Keratinocyte (primary cell): Measurements from ENCODE around the gene POLK. TPM values are rescaled to one million over a fixed set of nuclear protein-coding genes. Genes with fewer than 3 reads are reported as not detected.

Source experiments
- DNase-seq: peaks from one replicate; pipeline ENCODE4 v3.0.0-alpha.2; 2011; ENCODE audit warnings: low read depth, missing footprints, low spot score
- FAIRE-seq: peaks from 2 replicates; lab custom pipeline; 2011; peaks lifted over from hg19 to GRCh38; lab: Jason Lieb, UNC
- H2AFZ ChIP-seq: 2 replicates; pipeline ENCODE4 v1.6.0; 2012; ENCODE audit warnings: low read length, control low read depth, inconsistent platforms; ENCODE audit not compliant: control insufficient read depth
- H3K27ac ChIP-seq: 2 replicates; pipeline ENCODE4 v1.5.1; 2011; ENCODE audit warnings: low read length; ENCODE audit not compliant: control insufficient read depth, insufficient read depth
- H3K27me3 ChIP-seq: 3 replicates; pipeline ENCODE4 v1.6.0; 2011; ENCODE audit warnings: low read length; ENCODE audit not compliant: control insufficient read depth, insufficient read depth; ENCODE audit errors: extremely low read depth
- H3K36me3 ChIP-seq, 2 experiments: 2 replicates in 1 of 2; 3 replicates in 1 of 2; pipeline ENCODE4 v1.5.1; 2011; ENCODE audit warnings: low read length in 2 of 2, mild to moderate bottlenecking in 1 of 2; ENCODE audit not compliant: control insufficient read depth in 2 of 2, insufficient read depth in 2 of 2; ENCODE audit errors: extremely low read depth in 1 of 2
- H3K4me1 ChIP-seq: 3 replicates; pipeline ENCODE4 v1.5.1; 2011; ENCODE audit warnings: low read length; ENCODE audit not compliant: control insufficient read depth, insufficient read depth; ENCODE audit errors: extremely low read depth
- H3K4me2 ChIP-seq: 3 replicates; pipeline ENCODE4 v1.6.0; 2011; ENCODE audit warnings: low read depth, low read length; ENCODE audit not compliant: control insufficient read depth, insufficient read depth; ENCODE audit errors: extremely low read depth
- H3K4me3 ChIP-seq, 3 experiments: fragments of 200-600 bp in 1 of 3; sonication (generic) in 1 of 3; 2 replicates in 2 of 3; 3 replicates in 1 of 3; pipeline ENCODE4 v1.5.1; 2011 to 2016; ENCODE audit warnings: low read length in 3 of 3, mild to moderate bottlenecking in 3 of 3, control low read depth in 2 of 3, inconsistent platforms in 1 of 3, low read depth in 1 of 3, mixed read lengths in 1 of 3, mixed run types in 1 of 3, moderate library complexity in 1 of 3; ENCODE audit not compliant: control insufficient read depth in 2 of 3, insufficient read depth in 2 of 3; ENCODE audit errors: extremely low read depth in 1 of 3
- H3K79me2 ChIP-seq: 2 replicates; pipeline ENCODE4 v1.6.0; 2012; ENCODE audit warnings: low read length; ENCODE audit not compliant: control insufficient read depth, insufficient read depth
- H3K9ac ChIP-seq: 3 replicates; pipeline ENCODE4 v1.6.0; 2011; ENCODE audit warnings: low read length; ENCODE audit not compliant: control insufficient read depth, insufficient read depth; ENCODE audit errors: extremely low read depth
- H3K9me1 ChIP-seq: 3 replicates; pipeline ENCODE4 v1.6.0; 2011; ENCODE audit warnings: low read length; ENCODE audit not compliant: control insufficient read depth, insufficient read depth; ENCODE audit errors: extremely low read depth
- H3K9me3 ChIP-seq: 2 replicates; pipeline ENCODE4 v1.5.1; 2012; ENCODE audit warnings: low read depth, low read length; ENCODE audit not compliant: control insufficient read depth
- H4K20me1 ChIP-seq: 3 replicates; pipeline ENCODE4 v1.6.0; 2011; ENCODE audit warnings: low read length; ENCODE audit not compliant: control insufficient read depth, insufficient read depth; ENCODE audit errors: extremely low read depth
- EZH2 ChIP-seq: IDR thresholded peaks from one replicate; pipeline ENCODE4 v1.6.1; 2012; ENCODE audit warnings: inconsistent platforms, mild to moderate bottlenecking, low read length, moderate library complexity
- dilution Hi-C: fragments of 300-500 bp; cut with MboI; formaldehyde crosslinking; loops from one replicate; pipeline ENCODE4 v1.7.0; 2020; ENCODE audit warnings: low sequenced_read_pairs; ENCODE audit not compliant: extremely low pct_ligation_motif_present
- polyA plus RNA-seq, 5 experiments: library from polyadenylated mRNA; depleted of rRNA in 3 of 5; stranded (reverse) in 3 of 5; stranded (forward) in 1 of 5; unstranded in 1 of 5; fragments of >200 nt; gene quantifications; 1 replicate in 1 of 5; 2 replicates in 3 of 5; 3 replicates in 1 of 5; pipeline versions ENCODE4 v1.2.1 to v1.2.3, GENCODE V29; 2011 to 2012; ENCODE audit warnings: missing spikeins in 2 of 5, low read depth in 1 of 5, low replicate concordance in 1 of 5
- TF ChIP-seq, protein P1 (sequence below), 3 experiments: IDR thresholded peaks in 1 of 3; conservative IDR thresholded peaks in 1 of 3; optimal IDR thresholded peaks in 1 of 3; 2 replicates in 2 of 3; 3 replicates in 1 of 3; pipeline versions ENCODE3 to v1.5.1; 2011; ENCODE audit warnings: low read length in 3 of 3, mild to moderate bottlenecking in 3 of 3, moderate library complexity in 2 of 3, control low read depth in 1 of 3, inconsistent platforms in 1 of 3; ENCODE audit not compliant: insufficient read depth in 2 of 3; ENCODE audit errors: extremely low read depth in 1 of 3

Gene POLK
- polyA plus RNA-seq, 1 donor (not counting 4 experiments of a cell fraction or from before 2014, with no cell fraction given), result 25.8 TPM

DNA sequence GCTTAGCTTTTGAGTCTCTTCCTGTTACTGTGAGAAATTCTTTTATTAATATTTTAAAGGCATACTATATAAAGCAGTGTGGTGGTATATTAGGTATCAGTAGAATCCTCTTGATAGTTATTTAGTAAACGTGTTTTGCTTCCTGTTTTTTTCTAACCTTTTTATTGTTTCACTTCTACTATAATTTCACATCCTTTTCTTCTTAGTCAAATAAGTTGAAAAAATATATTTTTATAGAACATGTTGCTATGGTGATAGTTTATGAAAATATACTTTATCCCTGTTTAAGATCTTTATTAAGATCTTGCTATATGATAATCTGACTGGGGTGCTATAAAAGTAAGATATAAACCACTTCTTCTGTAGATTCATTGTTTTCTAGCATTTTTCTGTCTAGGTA is 2.1 kb downstream of the POLK start:
- H2AFZ ChIP-seq, result no peak overlapping the region
- no peaks in the 10 kb centered on the region for H3K27me3 ChIP-seq
- H3K27ac ChIP-seq, result no peak overlapping the region
- no peaks in the 10 kb centered on the region for H3K9me1 ChIP-seq
- FAIRE-seq (no peak), DNase-seq (no peak)
- no peaks in the 10 kb centered on the region for H3K9me3 ChIP-seq
- dilution Hi-C loops, result no loop called here
- peak overlapping the region; percentile 94 for H3K4me2 ChIP-seq
- H4K20me1 ChIP-seq, result no peaks in the 10 kb centered on the region
- peaks cover 20% of the 10 kb centered on the region for H3K4me1 ChIP-seq
- peaks cover 92% of the 10 kb centered on the region for H3K79me2 ChIP-seq
- no peak for TF ChIP-seq EZH2
- TF ChIP-seq, protein P1, sequence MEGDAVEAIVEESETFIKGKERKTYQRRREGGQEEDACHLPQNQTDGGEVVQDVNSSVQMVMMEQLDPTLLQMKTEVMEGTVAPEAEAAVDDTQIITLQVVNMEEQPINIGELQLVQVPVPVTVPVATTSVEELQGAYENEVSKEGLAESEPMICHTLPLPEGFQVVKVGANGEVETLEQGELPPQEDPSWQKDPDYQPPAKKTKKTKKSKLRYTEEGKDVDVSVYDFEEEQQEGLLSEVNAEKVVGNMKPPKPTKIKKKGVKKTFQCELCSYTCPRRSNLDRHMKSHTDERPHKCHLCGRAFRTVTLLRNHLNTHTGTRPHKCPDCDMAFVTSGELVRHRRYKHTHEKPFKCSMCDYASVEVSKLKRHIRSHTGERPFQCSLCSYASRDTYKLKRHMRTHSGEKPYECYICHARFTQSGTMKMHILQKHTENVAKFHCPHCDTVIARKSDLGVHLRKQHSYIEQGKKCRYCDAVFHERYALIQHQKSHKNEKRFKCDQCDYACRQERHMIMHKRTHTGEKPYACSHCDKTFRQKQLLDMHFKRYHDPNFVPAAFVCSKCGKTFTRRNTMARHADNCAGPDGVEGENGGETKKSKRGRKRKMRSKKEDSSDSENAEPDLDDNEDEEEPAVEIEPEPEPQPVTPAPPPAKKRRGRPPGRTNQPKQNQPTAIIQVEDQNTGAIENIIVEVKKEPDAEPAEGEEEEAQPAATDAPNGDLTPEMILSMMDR (optimal IDR thresholded peaks at IDR 0.05 in 1 of 3, IDR thresholded peaks at IDR 0.05 in 1 of 3, conservative IDR thresholded peaks at IDR 0.05 in 1 of 3; ENCODE audit: extremely low read depth in 1 of 3, insufficient read depth in 2 of 3, low read length in 3 of 3), result no peak
- H3K36me3 ChIP-seq, result no peaks in the 10 kb centered on the region
- peak overlapping the region in 1 of 3 experiments; percentile 10 for H3K4me3 ChIP-seq
- no peak overlapping the region for H3K9ac ChIP-seq

DNA sequence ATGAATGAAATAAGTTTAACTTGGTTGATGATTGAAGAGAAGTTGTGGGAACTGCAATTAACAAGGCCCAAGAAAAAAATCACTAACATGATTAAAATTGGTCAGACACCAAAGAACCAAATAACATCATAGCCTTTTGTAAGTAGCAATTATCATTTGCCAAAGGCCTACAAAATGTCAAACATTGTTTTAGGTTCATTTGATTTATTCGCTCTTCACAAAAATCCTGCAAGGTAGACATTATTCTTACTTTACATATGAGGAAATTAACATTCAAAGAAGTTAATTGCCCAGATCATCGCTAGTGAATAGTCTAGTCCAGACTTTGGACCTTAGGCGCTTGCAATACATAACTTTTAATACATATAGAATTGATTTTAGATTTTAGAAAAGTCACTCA is 2.6 kb downstream of the POLK start:
- FAIRE-seq (no peak), DNase-seq (no peak)
- no peak overlapping the region for H3K9ac ChIP-seq
- H3K9me1 ChIP-seq, result no peaks in the 10 kb centered on the region
- H2AFZ ChIP-seq, result no peak overlapping the region
- peaks cover 18% of the 10 kb centered on the region for H3K4me1 ChIP-seq
- dilution Hi-C loops, result no loop called here
- H3K27ac ChIP-seq, result no peak overlapping the region
- no peaks in the 10 kb centered on the region for H4K20me1 ChIP-seq
- H3K27me3 ChIP-seq, result no peaks in the 10 kb centered on the region
- no peak overlapping the region for H3K4me3 ChIP-seq
- peaks cover 92% of the 10 kb centered on the region for H3K79me2 ChIP-seq
- peak overlapping the region; percentile 94 for H3K4me2 ChIP-seq
- no peak for TF ChIP-seq EZH2
- TF ChIP-seq, protein P1 (optimal IDR thresholded peaks at IDR 0.05 in 1 of 3, IDR thresholded peaks at IDR 0.05 in 1 of 3, conservative IDR thresholded peaks at IDR 0.05 in 1 of 3; ENCODE audit: extremely low read depth in 1 of 3, insufficient read depth in 2 of 3, low read length in 3 of 3), result no peak
- H3K9me3 ChIP-seq, result no peaks in the 10 kb centered on the region
- no peaks in the 10 kb centered on the region for H3K36me3 ChIP-seq
